HEK293 (cell line): ENCODE data around the gene ZNF350.

ENCODE experiments used
- CTCF ChIA-PET: fragments of 350-600 bp; formaldehyde crosslinking; extraction: SDS; loops from one replicate; lab custom pipeline; 2021; ENCODE audit warnings: antibody characterized with exemption; lab: Yijun Ruan, JAX
- POLR2A ChIA-PET: fragments of 300-600 bp; formaldehyde crosslinking; extraction: SDS; loops from one replicate; lab custom pipeline; 2020; ENCODE audit warnings: antibody characterized with exemption, inconsistent platforms; lab: Yijun Ruan, JAX
- H3K27ac ChIP-seq: fragments of 200-500 bp; sonication (Bioruptor generic); 2 replicates; pipeline ENCODE4 v1.5.1; 2014; ENCODE audit warnings: low read depth, low read length, control low read depth, inconsistent platforms; ENCODE audit errors: extremely low read depth
- H3K36me3 ChIP-seq, 2 experiments: fragments of 200-500 bp in 1 of 2; sonication (Bioruptor generic) in 1 of 2; 1 replicate in 1 of 2; 2 replicates in 1 of 2; pipeline ENCODE4 v1.5.1; 2014 to 2017; ENCODE audit warnings: inconsistent platforms in 2 of 2, low read length in 2 of 2; ENCODE audit not compliant: control insufficient read depth in 2 of 2, insufficient read depth in 1 of 2
- H3K4me1 ChIP-seq: fragments of 200-500 bp; sonication (Bioruptor generic); 2 replicates; pipeline ENCODE4 v1.5.1; 2014; ENCODE audit warnings: mild to moderate bottlenecking, low read length, inconsistent platforms; ENCODE audit not compliant: control insufficient read depth, insufficient read depth
- H3K4me3 ChIP-seq: 2 replicates; pipeline ENCODE4 v1.5.1; 2011; ENCODE audit warnings: low read depth, mild to moderate bottlenecking, control low read depth, low read length, moderate library complexity
- H3K9me3 ChIP-seq: fragments of 200-500 bp; sonication (Bioruptor generic); 2 replicates; pipeline ENCODE4 v1.5.1; 2014; ENCODE audit warnings: low read depth, low read length, inconsistent platforms; ENCODE audit not compliant: control insufficient read depth, insufficient read depth
- GLI4 ChIP-seq: fragments of 450-650 bp; formaldehyde crosslinking; IDR thresholded peaks from 2 replicates; pipeline ENCODE4 v1.5.1; 2016; ENCODE audit warnings: missing biosample characterization, missing genetic modification characterization
- HOXD13 ChIP-seq: sonication (generic); formaldehyde crosslinking; IDR thresholded peaks from 2 replicates; pipeline ENCODE4 v1.8.0; 2022; ENCODE audit warnings: missing genetic modification reagents, borderline replicate concordance
- KLF10 ChIP-seq: fragments of 450-650 bp; IDR thresholded peaks from 2 replicates; pipeline ENCODE4 v1.5.1; 2018; ENCODE audit warnings: missing biosample characterization, mild to moderate bottlenecking, missing genetic modification characterization
- KLF8 ChIP-seq: fragments of 450-650 bp; formaldehyde crosslinking; IDR thresholded peaks from 2 replicates; pipeline ENCODE4 v1.5.1; 2016; ENCODE audit warnings: missing biosample characterization, missing genetic modification characterization
- KLF9 ChIP-seq: fragments of 450-650 bp; formaldehyde crosslinking; IDR thresholded peaks from 2 replicates; pipeline ENCODE4 v1.5.1; 2016; ENCODE audit warnings: missing biosample characterization, missing genetic modification characterization, low read depth
- OSR2 ChIP-seq: fragments of 450-650 bp; formaldehyde crosslinking; IDR thresholded peaks from 2 replicates; pipeline ENCODE4 v1.5.1; 2016; ENCODE audit warnings: missing biosample characterization, missing genetic modification characterization
- SCRT2 ChIP-seq: fragments of 450-650 bp; formaldehyde crosslinking; IDR thresholded peaks from 2 replicates; pipeline ENCODE4 v1.5.1; 2016; ENCODE audit warnings: missing biosample characterization, missing genetic modification characterization
- ZEB2 ChIP-seq: fragments of 450-650 bp; formaldehyde crosslinking; IDR thresholded peaks from 2 replicates; pipeline ENCODE4 v1.5.1; 2016; ENCODE audit warnings: missing biosample characterization, missing genetic modification characterization
- ZFP41 ChIP-seq: fragments of 450-650 bp; formaldehyde crosslinking; IDR thresholded peaks from 2 replicates; pipeline ENCODE4 v1.5.1; 2016; ENCODE audit warnings: missing biosample characterization, missing genetic modification characterization, borderline replicate concordance
- ZNF112 ChIP-seq: fragments of 450-650 bp; formaldehyde crosslinking; IDR thresholded peaks from 2 replicates; pipeline ENCODE4 v1.5.0; 2017; ENCODE audit warnings: missing biosample characterization, missing genetic modification characterization
- ZNF132 ChIP-seq: fragments of 450-650 bp; formaldehyde crosslinking; IDR thresholded peaks from 2 replicates; pipeline ENCODE4 v1.5.1; 2017; ENCODE audit warnings: missing biosample characterization, missing genetic modification characterization, borderline replicate concordance
- ZNF155 ChIP-seq: fragments of 450-650 bp; formaldehyde crosslinking; IDR thresholded peaks from 2 replicates; pipeline ENCODE4 v1.5.1; 2016; ENCODE audit warnings: missing biosample characterization, missing genetic modification characterization
- ZNF19 ChIP-seq: fragments of 450-650 bp; formaldehyde crosslinking; IDR thresholded peaks from 2 replicates; pipeline ENCODE4; 2016; ENCODE audit warnings: missing biosample characterization, missing genetic modification characterization, low read depth
- ZNF558 ChIP-seq: fragments of 450-650 bp; formaldehyde crosslinking; IDR thresholded peaks from 2 replicates; pipeline ENCODE4 v1.5.1; 2016; ENCODE audit warnings: missing biosample characterization, missing genetic modification characterization
- ZNF654 ChIP-seq: fragments of 450-650 bp; formaldehyde crosslinking; IDR thresholded peaks from 2 replicates; pipeline ENCODE4 v1.5.1; 2016; ENCODE audit warnings: low read depth, missing biosample characterization, missing genetic modification characterization
- ZNF664 ChIP-seq: fragments of 450-650 bp; formaldehyde crosslinking; IDR thresholded peaks from 2 replicates; pipeline ENCODE4 v1.5.1; 2016; ENCODE audit warnings: missing biosample characterization, missing genetic modification characterization
- ZNF76 ChIP-seq: fragments of 450-650 bp; formaldehyde crosslinking; IDR thresholded peaks from 2 replicates; pipeline ENCODE4; 2016; ENCODE audit warnings: low read depth, missing biosample characterization, missing genetic modification characterization, borderline replicate concordance
- ZNF830 ChIP-seq: fragments of 450-650 bp; IDR thresholded peaks from 2 replicates; pipeline ENCODE4 v1.5.0; 2018; ENCODE audit warnings: missing biosample characterization, missing genetic modification characterization, low read depth, mild to moderate bottlenecking, moderate library complexity
- TF ChIP-seq, protein P1 (sequence below): fragments of 450-650 bp; formaldehyde crosslinking; IDR thresholded peaks from 2 replicates; pipeline ENCODE4 v1.5.1; 2016; ENCODE audit warnings: missing biosample characterization, missing genetic modification characterization
- TF ChIP-seq, protein P2 (sequence below): fragments of 450-650 bp; formaldehyde crosslinking; IDR thresholded peaks from 2 replicates; pipeline ENCODE4 v1.5.1; 2016; ENCODE audit warnings: missing biosample characterization, missing genetic modification characterization
- TF ChIP-seq, protein P3 (sequence below): fragments of 450-650 bp; formaldehyde crosslinking; IDR thresholded peaks from 2 replicates; pipeline ENCODE4 v1.5.1; 2016; ENCODE audit warnings: missing biosample characterization, missing genetic modification characterization
- TF ChIP-seq, protein P4 (sequence below): fragments of 450-650 bp; formaldehyde crosslinking; IDR thresholded peaks from 2 replicates; pipeline ENCODE4 v1.5.1; 2016; ENCODE audit warnings: missing biosample characterization, missing genetic modification characterization

ZNF350 gene

DNA sequence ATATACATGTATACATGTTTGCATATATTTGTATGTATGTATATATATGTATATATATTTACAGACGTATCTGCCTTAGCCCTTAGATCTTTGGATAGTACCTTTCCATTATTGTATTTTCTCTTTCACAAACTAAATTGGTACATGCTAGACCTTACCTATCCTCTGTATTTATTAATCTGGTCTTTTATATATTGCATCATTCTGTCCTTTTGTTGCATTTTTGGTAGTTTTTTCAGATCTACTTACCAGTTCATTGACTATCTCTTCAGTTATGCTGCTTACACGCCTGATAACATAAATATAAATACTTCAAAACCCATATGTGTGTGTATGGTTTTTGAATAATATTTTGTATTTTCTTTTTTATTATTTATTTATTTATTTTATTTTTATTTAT, 47.7 kb downstream of the ZNF350 start:
- TF ChIP-seq ZNF19 (tag by site-specific recombination) (no peak), KLF10 (no peak), ZNF112 (tag by site-specific recombination) (no peak), GLI4 (tag by site-specific recombination) (no peak), ZNF155 (tag by site-specific recombination) (no peak), ZNF558 (tag by site-specific recombination) (no peak), ZNF830 (no peak), OSR2 (tag by site-specific recombination) (no peak), ZNF132 (tag by site-specific recombination) (no peak), HOXD13 (CRISPR knock-in tag) (no peak), ZEB2 (tag by site-specific recombination) (no peak), KLF9 (no peak), ZFP41 (tag by site-specific recombination) (no peak), SCRT2 (no peak)
- TF ChIP-seq, protein P1, sequence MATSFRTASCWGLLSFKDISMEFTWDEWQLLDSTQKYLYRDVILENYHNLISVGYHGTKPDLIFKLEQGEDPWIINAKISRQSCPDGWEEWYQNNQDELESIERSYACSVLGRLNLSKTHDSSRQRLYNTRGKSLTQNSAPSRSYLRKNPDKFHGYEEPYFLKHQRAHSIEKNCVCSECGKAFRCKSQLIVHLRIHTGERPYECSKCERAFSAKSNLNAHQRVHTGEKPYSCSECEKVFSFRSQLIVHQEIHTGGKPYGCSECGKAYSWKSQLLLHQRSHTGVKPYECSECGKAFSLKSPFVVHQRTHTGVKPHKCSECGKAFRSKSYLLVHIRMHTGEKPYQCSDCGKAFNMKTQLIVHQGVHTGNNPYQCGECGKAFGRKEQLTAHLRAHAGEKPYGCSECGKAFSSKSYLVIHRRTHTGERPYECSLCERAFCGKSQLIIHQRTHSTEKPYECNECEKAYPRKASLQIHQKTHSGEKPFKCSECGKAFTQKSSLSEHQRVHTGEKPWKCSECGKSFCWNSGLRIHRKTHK (tag by site-specific recombination) = no peak
- TF ChIP-seq, protein P2, sequence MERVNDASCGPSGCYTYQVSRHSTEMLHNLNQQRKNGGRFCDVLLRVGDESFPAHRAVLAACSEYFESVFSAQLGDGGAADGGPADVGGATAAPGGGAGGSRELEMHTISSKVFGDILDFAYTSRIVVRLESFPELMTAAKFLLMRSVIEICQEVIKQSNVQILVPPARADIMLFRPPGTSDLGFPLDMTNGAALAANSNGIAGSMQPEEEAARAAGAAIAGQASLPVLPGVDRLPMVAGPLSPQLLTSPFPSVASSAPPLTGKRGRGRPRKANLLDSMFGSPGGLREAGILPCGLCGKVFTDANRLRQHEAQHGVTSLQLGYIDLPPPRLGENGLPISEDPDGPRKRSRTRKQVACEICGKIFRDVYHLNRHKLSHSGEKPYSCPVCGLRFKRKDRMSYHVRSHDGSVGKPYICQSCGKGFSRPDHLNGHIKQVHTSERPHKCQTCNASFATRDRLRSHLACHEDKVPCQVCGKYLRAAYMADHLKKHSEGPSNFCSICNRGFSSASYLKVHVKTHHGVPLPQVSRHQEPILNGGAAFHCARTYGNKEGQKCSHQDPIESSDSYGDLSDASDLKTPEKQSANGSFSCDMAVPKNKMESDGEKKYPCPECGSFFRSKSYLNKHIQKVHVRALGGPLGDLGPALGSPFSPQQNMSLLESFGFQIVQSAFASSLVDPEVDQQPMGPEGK (tag by site-specific recombination) = no peak
- TF ChIP-seq, protein P3, sequence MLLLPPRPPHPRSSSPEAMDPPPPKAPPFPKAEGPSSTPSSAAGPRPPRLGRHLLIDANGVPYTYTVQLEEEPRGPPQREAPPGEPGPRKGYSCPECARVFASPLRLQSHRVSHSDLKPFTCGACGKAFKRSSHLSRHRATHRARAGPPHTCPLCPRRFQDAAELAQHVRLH = no peak
- ChIA-PET POLR2A (no interaction called here), CTCF (no interaction called here)
- Histone ChIP-seq H3K9me3 (peaks cover 6% of the 10 kb centered on the region), H3K36me3 (peaks cover 71 to 86% of the 10 kb centered on the region in 2 experiments), H3K27ac (no peak overlapping the region), H3K4me1 (no peaks in the 10 kb centered on the region), H3K4me3 (no peak overlapping the region)

DNA sequence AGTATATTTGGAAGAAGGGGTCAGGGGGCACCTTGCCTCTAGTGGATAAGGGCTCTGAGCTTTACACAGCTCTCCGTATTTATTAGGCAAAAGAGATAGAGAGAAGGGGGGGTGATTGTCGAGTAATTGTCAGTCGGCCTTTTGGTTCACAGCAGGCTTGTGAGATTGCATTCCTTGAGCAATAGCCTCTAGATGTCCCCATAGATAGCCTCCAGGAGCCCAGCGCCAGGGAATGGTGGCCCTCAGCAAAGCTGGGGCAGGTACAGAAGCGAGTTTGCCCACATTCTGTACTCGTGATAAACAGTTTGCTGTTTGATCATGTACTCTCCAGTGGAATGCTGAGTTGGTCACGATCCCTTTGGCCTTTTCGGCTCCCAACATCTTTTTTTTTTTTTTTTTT, 54.7 kb downstream of the ZNF350 start:
- Histone ChIP-seq H3K9me3 (no peaks in the 10 kb centered on the region; the same call in 1 of the 2 replicates), H3K27ac (no peak overlapping the region), H3K4me3 (no peak overlapping the region), H3K36me3 (peaks cover 44 to 64% of the 10 kb centered on the region in 2 experiments), H3K4me1 (no peaks in the 10 kb centered on the region)
- CTCF ChIA-PET = no interaction called here
- POLR2A ChIA-PET = no interaction called here
- TF ChIP-seq KLF8 (tag by site-specific recombination) (no peak), ZNF76 (no peak), ZNF664 (no peak), ZNF654 (tag by site-specific recombination) (no peak)
- TF ChIP-seq, protein P4, sequence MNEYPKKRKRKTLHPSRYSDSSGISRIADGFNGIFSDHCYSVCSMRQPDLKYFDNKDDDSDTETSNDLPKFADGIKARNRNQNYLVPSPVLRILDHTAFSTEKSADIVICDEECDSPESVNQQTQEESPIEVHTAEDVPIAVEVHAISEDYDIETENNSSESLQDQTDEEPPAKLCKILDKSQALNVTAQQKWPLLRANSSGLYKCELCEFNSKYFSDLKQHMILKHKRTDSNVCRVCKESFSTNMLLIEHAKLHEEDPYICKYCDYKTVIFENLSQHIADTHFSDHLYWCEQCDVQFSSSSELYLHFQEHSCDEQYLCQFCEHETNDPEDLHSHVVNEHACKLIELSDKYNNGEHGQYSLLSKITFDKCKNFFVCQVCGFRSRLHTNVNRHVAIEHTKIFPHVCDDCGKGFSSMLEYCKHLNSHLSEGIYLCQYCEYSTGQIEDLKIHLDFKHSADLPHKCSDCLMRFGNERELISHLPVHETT (tag by site-specific recombination) = no peak
